HG03196 (cell line): ENCODE measurements around the gene ZBTB25.

Experiments
- ATAC-seq: cut with Tn5 transposase; IDR thresholded peaks from one replicate; pipeline ENCODE4 v1.9.1; 2021; ENCODE audit not compliant: unreplicated experiment

Gene ZBTB25, protein sequence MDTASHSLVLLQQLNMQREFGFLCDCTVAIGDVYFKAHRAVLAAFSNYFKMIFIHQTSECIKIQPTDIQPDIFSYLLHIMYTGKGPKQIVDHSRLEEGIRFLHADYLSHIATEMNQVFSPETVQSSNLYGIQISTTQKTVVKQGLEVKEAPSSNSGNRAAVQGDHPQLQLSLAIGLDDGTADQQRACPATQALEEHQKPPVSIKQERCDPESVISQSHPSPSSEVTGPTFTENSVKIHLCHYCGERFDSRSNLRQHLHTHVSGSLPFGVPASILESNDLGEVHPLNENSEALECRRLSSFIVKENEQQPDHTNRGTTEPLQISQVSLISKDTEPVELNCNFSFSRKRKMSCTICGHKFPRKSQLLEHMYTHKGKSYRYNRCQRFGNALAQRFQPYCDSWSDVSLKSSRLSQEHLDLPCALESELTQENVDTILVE

DNA sequence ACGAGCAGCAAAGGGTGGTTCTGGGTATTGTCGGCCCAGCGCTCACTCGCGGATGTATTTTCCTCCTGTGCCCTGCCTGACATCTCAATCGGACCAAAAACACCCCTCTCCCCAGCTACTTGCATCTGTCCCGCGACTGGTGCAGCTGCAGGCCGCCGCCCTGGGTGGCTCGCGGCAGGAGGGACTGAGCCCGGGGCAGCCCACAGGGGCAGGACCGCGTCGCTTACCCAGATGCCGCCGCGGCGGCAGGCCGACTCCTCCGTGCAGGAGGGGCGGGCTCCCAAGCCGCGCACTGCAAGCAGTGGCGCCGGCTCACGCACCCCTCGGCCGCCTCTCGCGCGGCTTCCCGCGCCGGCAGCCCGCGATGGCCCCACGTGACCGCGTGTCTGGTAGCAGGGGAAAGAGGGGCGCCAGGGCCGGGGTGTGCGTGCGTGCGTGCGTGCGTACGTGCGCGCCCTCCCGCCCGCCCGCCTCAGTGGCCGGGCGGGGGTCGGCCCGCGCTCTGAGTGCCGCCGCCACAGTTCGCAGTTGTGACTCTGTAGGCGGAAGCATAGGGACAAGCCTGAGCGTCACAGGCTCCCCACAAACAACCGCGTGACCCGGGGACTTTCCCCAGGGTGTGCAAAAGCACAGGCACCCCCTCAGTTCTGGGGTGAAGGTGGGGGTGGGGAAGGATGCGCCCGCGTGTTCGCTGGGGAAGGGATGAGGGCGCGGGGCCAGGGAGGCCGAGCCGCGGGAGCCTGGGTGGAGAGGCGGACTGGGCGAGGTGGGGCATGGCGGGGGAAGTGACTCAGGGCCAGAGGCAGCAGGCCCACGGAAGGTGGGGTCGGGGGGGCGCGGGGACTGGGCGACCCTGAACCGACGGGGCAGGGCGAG, at the start of gene ZBTB25:
Gene ZBTB25, minus strand, starts transcription at position 405 of the 876 bp plus-strand sequence. CDS start 13,305 bp downstream, outside the sequence.
- ATAC-seq: peak; percentile 58

DNA sequence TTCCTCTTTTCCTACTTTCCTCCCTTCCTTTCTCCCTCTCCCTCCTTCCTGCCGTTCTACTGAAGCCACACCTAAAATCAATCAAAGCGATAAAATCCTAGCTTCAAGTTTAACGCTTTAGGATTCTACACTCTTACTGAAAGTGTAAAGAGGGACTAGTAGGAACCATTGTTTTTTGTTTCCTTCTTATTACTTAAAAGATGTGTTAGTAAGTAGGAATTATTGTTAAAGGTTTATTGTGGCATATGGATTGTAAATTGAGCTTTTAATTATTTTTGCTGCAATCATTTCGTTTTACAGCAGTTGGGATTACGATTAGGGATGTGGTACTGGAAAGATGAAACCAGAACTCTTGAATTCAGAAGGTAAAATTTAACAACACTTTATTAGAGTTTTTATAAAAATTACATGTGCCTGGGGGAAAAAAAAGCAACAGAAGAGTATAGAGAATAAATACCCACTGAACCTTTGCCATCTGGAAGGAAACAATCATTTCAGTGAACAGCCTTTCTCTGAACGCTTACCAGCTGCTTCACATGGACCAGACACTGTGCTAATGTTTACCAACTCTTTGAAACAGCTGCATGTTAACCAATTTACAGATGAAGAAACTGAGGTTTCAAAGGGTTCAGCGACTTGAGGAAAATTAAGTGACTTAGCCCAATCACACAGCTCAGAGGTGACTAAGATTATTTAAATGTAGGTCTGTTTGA, 47.1 kb upstream of the ZBTB25 start:
- ATAC-seq: no peak

DNA sequence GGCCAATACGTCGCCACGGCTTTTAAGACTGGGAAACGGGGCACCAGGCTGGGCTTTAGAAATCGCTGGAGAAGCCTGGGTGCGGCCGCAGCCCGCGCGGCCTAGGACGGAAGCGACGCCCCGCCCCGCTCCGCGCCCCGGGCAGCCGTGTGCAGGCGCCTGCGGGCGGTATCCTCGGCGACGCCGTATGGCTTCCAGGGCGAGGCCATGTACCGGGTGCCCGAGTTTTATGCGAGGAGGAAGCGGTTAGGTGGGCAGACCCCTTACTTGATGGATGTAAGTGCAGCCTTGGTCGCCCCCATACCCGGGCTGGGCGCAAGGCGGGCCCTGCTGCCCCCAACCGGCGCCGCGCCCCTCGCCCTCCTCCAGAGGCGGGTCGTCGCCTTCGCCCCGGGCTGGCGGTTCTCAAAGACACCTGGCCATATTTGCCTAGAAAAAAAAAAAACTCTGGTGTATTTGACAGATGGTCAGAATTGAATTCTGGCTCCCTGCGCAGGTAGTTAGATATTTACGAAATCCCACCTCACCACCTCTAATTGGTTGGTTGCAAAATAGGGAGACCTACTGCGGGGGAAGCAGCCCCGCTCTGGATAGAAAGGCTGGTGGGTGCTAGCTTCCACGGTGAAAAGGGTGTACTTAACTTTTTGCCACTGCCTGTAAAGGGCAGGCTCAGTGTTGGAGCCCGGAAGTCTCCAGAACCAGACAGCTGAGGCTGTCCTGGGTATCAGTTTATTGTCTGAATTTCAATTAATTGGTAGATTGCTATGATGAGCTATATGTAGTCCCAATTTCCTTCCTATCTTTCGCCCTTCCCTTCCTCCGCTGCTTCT, 46.4 kb upstream of the ZBTB25 start, which contains the start of gene PPP1R36:
Gene PPP1R36, plus strand, starts transcription at position 171 of the 830 bp plus-strand sequence. Its CDS starts 37 bp downstream, at position 208.
- ATAC-seq: no peak

DNA sequence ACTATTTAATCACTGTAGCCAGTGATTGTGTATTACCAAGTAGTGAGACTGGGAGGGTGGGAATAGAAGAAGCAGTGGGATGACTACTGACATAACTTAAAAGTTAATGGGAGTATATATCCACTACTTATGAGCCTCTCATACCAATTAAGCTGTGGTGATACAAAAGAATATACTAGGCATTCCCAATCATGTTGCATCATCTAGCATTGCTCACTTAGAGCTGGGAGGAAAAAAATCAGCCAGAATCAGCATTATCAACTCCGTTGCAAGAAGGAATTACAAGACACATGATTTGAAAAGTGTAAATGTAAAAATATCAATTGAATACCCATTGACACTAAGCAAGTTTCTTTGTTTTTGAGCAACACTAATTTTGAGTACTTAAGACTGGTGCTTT, 45.4 kb upstream of the ZBTB25 start:
- ATAC-seq: no peak

GRCh38 chr14:64544607-64545312, 41.1 kb upstream of the ZBTB25 start:
- no peak for ATAC-seq

DNA sequence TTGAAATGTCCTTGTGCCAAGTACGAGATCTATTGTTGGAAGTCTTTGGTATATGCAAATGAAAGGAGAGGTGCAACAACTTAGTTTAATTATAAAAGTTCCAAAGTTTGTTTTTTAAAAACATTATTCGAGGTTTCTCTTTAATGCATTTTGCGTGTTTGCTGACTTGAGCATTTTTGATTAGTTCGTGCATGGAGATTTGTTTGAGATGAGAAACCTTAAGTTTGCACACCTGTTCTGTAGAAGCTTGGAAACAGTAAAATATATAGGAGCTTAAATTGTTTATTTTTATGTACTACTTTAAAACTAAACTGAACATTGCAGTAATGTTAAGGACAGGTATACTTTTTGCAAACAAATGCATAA, 39.2 kb upstream of the ZBTB25 start:
- ATAC-seq: no peak

- no peak for ATAC-seq
Measured at GRCh38 chr14:64541972-64542835, 38.6 kb upstream of the ZBTB25 start.

DNA sequence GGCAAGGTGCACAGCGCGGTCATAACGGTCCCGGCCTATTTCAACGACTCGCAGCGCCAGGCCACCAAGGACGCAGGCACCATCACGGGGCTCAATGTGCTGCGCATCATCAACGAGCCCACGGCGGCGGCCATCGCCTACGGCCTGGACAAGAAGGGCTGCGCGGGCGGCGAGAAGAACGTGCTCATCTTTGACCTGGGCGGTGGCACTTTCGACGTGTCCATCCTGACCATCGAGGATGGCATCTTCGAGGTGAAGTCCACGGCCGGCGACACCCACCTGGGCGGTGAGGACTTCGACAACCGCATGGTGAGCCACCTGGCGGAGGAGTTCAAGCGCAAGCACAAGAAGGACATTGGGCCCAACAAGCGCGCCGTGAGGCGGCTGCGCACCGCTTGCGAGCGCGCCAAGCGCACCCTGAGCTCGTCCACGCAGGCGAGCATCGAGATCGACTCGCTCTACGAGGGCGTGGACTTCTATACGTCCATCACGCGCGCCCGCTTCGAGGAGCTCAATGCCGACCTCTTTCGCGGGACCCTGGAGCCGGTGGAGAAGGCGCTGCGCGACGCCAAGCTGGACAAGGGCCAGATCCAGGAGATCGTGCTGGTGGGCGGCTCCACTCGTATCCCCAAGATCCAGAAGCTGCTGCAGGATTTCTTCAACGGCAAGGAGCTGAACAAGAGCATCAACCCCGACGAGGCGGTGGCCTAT, 37.8 kb upstream of the ZBTB25 start:
- ATAC-seq: no peak

- peak; percentile 95 for ATAC-seq
Measured at GRCh38 chr14:64540208-64541202, 36.9 kb upstream of the ZBTB25 start, which contains the start of gene HSPA2. Gene HSPA2 (plus strand): TSS chr14:64540741. CDS start chr14:64540850, 109 bp downstream.

- no peak for ATAC-seq
Measured at GRCh38 chr14:64536488-64537245, 33.0 kb upstream of the ZBTB25 start.

DNA sequence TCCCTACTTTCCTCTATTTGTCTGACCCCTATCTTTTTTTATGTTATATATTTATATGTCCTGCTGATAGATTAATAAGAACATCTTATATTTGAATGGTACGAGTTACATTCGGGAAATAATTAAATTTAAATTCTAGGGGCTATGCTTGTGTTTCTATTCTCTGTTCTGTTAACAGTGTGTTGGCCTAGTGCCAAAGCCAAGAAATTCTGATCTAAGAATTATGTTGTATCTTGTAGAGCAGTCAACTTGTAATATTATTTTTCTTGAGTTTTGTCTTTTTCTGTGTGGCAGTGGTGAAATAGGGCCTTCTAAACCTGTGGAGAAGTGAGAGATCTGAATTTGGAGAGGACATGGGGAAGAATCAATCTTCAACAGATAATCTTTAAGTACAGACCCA, 27.9 kb upstream of the ZBTB25 start:
- no peak for ATAC-seq

- ATAC-seq: no peak
Measured at GRCh38 chr14:64525354-64525753, 21.7 kb upstream of the ZBTB25 start.

GRCh38 chr14:64522591-64523355, 19.1 kb upstream of the ZBTB25 start:
- ATAC-seq: no peak

DNA sequence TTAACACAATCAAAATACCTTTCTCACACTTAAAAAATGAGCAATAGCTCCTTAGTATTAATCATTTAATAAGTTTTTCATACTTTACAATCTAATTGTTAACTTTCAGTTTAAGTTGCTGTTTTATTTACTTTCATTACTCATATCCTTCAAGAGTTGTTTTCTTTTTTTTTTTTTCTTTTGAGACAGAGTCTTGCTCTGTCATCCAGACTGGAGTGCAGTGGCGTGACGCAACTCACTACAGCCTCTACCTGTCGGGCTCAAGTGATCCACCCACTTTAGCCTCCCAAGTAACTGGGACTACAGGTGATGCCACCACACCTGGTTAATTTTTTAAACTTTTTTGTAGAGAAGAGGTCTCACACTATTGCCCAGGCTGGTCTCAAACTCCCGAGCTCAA, 17.1 kb upstream of the ZBTB25 start:
- no peak for ATAC-seq

- ATAC-seq: no peak
Measured at GRCh38 chr14:64518229-64518628, 14.6 kb upstream of the ZBTB25 start.
